Upper lobe of left lung (tissue), 4 donors: ENCODE measurements around the gene BRAF.

Experiments used
- CTCF ChIP-seq, 6 experiments: fragments of 450-650 bp in 4 of 6; fragments of 200-600 bp in 2 of 6; sonication (generic) in 2 of 6; IDR thresholded peaks; one replicate each; pipeline ENCODE4 v1.5.1; 2016 to 2019; ENCODE audit warnings: antibody characterized with exemption in 6 of 6
- EP300 ChIP-seq, 4 donors: sonication (generic); formaldehyde crosslinking; IDR thresholded peaks; one replicate each; pipeline ENCODE4 v1.5.1; 2017; ENCODE audit warnings: antibody characterized with exemption in 4 of 4, control low read depth in 2 of 4
- POLR2A ChIP-seq, 4 donors: fragments of 450-650 bp; IDR thresholded peaks; one replicate each; pipeline ENCODE4 v1.5.1; 2016 to 2017; ENCODE audit warnings: antibody characterized with exemption in 4 of 4, mild to moderate bottlenecking in 2 of 4

- TF ChIP-seq CTCF (IDR thresholded peaks at IDR 0.05) (no peak), POLR2A (IDR thresholded peaks at IDR 0.05) (no peak), EP300 (IDR thresholded peaks at IDR 0.05) (no peak)
Observed at GRCh38 chr7:140675726-140676125, 249.0 kb downstream of the BRAF start.
